HFF-Myc (cell line): ENCODE measurements around the gene MACIR.

ENCODE experiments used
- DNase-seq: peaks from one replicate; pipeline ENCODE4 v3.0.0-alpha.2; 2011; ENCODE audit warnings: low read depth; ENCODE audit errors: extremely low read depth
- H3K4me3 ChIP-seq: replicated peaks from 2 replicates; pipeline ENCODE4 v1.5.1; 2011; ENCODE audit warnings: low read depth, mild to moderate bottlenecking, control low read depth, low read length
- CTCF ChIP-seq: IDR thresholded peaks from 2 replicates; pipeline ENCODE4 v1.5.1; 2012; ENCODE audit warnings: mild to moderate bottlenecking, low read depth, low read length, control low read depth; ENCODE audit errors: missing control alignments

The MACIR gene

GRCh38 chr5:103244398-103244797 is 14.2 kb upstream of the MACIR start:
- no peak for TF ChIP-seq CTCF
- DNase-seq, result no peak
- no peak overlapping the region for H3K4me3 ChIP-seq

GRCh38 chr5:103245761-103246160 is 12.8 kb upstream of the MACIR start:
- H3K4me3 ChIP-seq, result no peak overlapping the region
- DNase-seq, result no peak
- TF ChIP-seq CTCF, result no peak

GRCh38 chr5:103247118-103247517 is 11.4 kb upstream of the MACIR start:
- no peak for DNase-seq
- no peak for TF ChIP-seq CTCF
- H3K4me3 ChIP-seq, result no peak overlapping the region

- no peak for DNase-seq
- H3K4me3 ChIP-seq, result no peak overlapping the region
- TF ChIP-seq CTCF, result no peak
Measured at GRCh38 chr5:103249068-103249467, 9.5 kb upstream of the MACIR start.

GRCh38 chr5:103254921-103255320 is 3.6 kb upstream of the MACIR start:
- TF ChIP-seq CTCF, result no peak
- DNase-seq, result no peak
- no peak overlapping the region for H3K4me3 ChIP-seq

GRCh38 chr5:103255691-103256090 is 2.9 kb upstream of the MACIR start:
- no peak overlapping the region for H3K4me3 ChIP-seq
- no peak for TF ChIP-seq CTCF
- DNase-seq, result no peak

GRCh38 chr5:103256178-103256577 is 2.4 kb upstream of the MACIR start:
- DNase-seq, result no peak
- H3K4me3 ChIP-seq, result no peak overlapping the region
- TF ChIP-seq CTCF, result no peak
